Karpas-422 (cell line): ENCODE results near the gene GALNT16. TPM values are rescaled to one million over a fixed set of nuclear protein-coding genes. Genes with fewer than 3 reads are reported as not detected.

Source experiments
- DNase-seq: peaks from one replicate; pipeline ENCODE4 v3.0.0-alpha.2; 2015
- H2AFZ ChIP-seq: fragments of 200-600 bp; sonication (generic); 2 replicates; pipeline ENCODE4 v1.6.1; 2014; ENCODE audit warnings: antibody characterized with exemption, low read length, mixed read lengths
- H3K27ac ChIP-seq: fragments of 200-600 bp; sonication (generic); 2 replicates; pipeline ENCODE4 v1.5.1; 2014; ENCODE audit warnings: mild to moderate bottlenecking, low read length, moderate library complexity
- H3K27me3 ChIP-seq: fragments of 200-600 bp; sonication (generic); 2 replicates; pipeline ENCODE4 v1.6.1; 2014; ENCODE audit warnings: low read length, mixed read lengths
- H3K36me3 ChIP-seq: fragments of 200-600 bp; sonication (generic); 2 replicates; pipeline ENCODE4 v1.6.1; 2014; ENCODE audit warnings: low read length, mixed read lengths; ENCODE audit not compliant: insufficient read depth
- H3K4me1 ChIP-seq: fragments of 200-600 bp; sonication (generic); 2 replicates; pipeline ENCODE4 v1.6.1; 2014; ENCODE audit warnings: mild to moderate bottlenecking, low read length, mixed read lengths
- H3K4me2 ChIP-seq: fragments of 200-600 bp; sonication (generic); 2 replicates; pipeline ENCODE4 v1.6.1; 2014; ENCODE audit warnings: low read length, low read depth, mild to moderate bottlenecking; ENCODE audit not compliant: poor library complexity, severe bottlenecking
- H3K4me3 ChIP-seq: fragments of 200-600 bp; sonication (generic); 2 replicates; pipeline ENCODE4 v1.5.1; 2014; ENCODE audit warnings: mild to moderate bottlenecking, antibody characterized with exemption, low read length, mixed read lengths
- H3K79me2 ChIP-seq: fragments of 200-600 bp; sonication (generic); 2 replicates; pipeline ENCODE4 v1.6.1; 2014; ENCODE audit warnings: mild to moderate bottlenecking, low read length, mixed read lengths
- H3K9ac ChIP-seq: fragments of 200-600 bp; sonication (generic); 2 replicates; pipeline ENCODE4 v1.6.0; 2014; ENCODE audit warnings: low read length
- H3K9me2 ChIP-seq: fragments of 200-600 bp; sonication (generic), shearing (Covaris generic); replicated peaks from 2 replicates; pipeline ENCODE4 v1.6.0; 2014; ENCODE audit warnings: mild to moderate bottlenecking, low read length, moderate library complexity; ENCODE audit not compliant: insufficient read depth
- H3K9me3 ChIP-seq: fragments of 300-700, 200-600 bp; sonication (generic); 2 replicates; pipeline ENCODE4 v1.6.1; 2014; ENCODE audit warnings: low read length, mixed read lengths
- H4K20me1 ChIP-seq: fragments of 200-600 bp; sonication (generic); 2 replicates; pipeline ENCODE4 v1.6.1; 2014; ENCODE audit warnings: mild to moderate bottlenecking, antibody characterized with exemption, low read length, low read depth; ENCODE audit not compliant: insufficient read depth
- total RNA-seq: library from RNA; depleted of rRNA; stranded (reverse); fragments of >200 nt; shearing (Covaris generic); gene quantifications from 2 replicates; pipeline ENCODE4 v1.2.3, GENCODE V29; 2014; ENCODE audit warnings: low replicate concordance

GALNT16 gene
- total RNA-seq, 1 experiment from 2014 or later: 0.15 TPM

DNA sequence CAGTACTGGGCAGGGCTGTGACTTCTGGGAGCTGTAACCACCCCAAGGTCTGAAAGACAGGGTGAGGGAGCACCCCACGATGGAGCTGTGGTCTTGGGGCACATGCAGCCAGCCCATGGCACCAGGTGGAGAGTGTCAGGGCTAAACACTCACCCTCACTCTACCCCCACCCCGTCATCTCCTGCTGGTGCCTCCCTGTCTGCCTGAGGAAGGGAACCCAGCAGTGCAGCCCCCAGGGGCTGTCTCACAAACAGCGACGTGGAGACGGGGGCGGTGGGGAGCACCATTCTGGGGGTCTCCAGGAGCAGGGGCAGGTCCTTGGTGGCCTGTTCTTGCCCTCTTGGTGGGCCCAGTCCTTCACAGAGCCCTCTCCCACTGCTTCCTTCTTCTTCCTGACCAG is 74.6 kb downstream of the GALNT16 start:
- Histone ChIP-seq H3K4me2 (no peak overlapping the region), H4K20me1 (peaks cover 11% of the 10 kb centered on the region; the same call in 1 of the 2 replicates), H3K27ac (no peak overlapping the region), H3K9me2 (no peaks in the 10 kb centered on the region), H3K36me3 (no peaks in the 10 kb centered on the region), H3K4me3 (no peak overlapping the region), H3K9ac (no peak overlapping the region), H2AFZ (no peak overlapping the region), H3K79me2 (no peaks in the 10 kb centered on the region), H3K9me3 (no peaks in the 10 kb centered on the region), H3K27me3 (0 out of 2 replicates have a peak, but pooled peaks cover 3% of the 10 kb centered on the region), H3K4me1 (peaks cover 14% of the 10 kb centered on the region)
- DNase-seq: no peak

DNA sequence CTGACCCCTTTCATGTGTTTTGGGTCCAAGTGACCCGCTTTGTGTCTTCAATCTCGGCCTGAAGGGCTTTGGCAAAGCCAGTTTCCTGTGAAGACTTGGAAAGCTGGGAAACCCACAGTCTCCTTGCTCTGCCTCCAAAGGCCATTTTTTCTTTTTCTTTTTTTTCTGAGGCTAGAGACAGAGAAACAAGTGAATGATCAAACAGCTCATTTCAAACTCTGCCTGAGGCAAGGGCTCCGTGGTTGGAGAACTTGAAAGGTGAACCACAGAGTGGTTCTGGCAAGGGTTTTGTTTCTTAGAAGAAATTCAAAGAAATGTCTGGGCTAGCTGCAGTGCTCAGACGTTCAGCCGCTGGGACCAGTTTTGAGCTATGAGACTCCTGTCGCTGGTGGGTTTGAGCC is 75.4 kb downstream of the GALNT16 start:
- Histone ChIP-seq H3K27me3 (0 out of 2 replicates have a peak, but pooled peaks cover 3% of the 10 kb centered on the region), H3K27ac (no peak overlapping the region), H3K9ac (no peak overlapping the region), H3K4me3 (no peak overlapping the region), H3K4me2 (no peak overlapping the region), H3K36me3 (no peaks in the 10 kb centered on the region), H3K4me1 (peaks cover 22% of the 10 kb centered on the region), H3K79me2 (no peaks in the 10 kb centered on the region), H2AFZ (no peak overlapping the region), H3K9me2 (no peaks in the 10 kb centered on the region), H4K20me1 (peaks cover 11% of the 10 kb centered on the region; the same call in 1 of the 2 replicates), H3K9me3 (no peaks in the 10 kb centered on the region)
- DNase-seq: no peak

DNA sequence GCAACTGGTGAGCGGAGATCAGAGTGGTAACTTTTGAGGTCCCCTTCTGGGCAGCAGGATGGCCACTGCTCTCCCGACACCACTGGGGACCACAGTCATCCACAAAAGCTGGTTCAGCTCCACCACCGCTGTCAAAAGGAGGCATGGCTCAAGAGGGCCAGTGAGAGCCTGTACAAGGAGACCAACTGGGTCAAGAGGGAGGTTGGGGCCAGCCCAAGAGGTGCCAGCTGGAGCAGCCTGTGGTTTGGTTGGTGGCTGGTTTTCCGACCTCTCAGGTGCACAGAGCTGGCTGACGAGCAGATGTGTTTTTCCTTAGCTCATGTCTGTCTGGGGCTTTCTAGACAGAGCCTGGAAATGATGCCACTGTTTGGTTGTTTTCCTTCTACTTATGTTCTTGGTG is 78.0 kb downstream of the GALNT16 start:
- Histone ChIP-seq H3K4me2 (no peak overlapping the region), H4K20me1 (peaks cover 11% of the 10 kb centered on the region; the same call in 1 of the 2 replicates), H3K27ac (no peak overlapping the region), H3K27me3 (0 out of 2 replicates have a peak, but pooled peaks cover 3% of the 10 kb centered on the region), H3K36me3 (no peaks in the 10 kb centered on the region), H3K4me3 (no peak overlapping the region), H3K9ac (no peak overlapping the region), H3K9me2 (no peaks in the 10 kb centered on the region), H3K9me3 (no peaks in the 10 kb centered on the region), H3K4me1 (peaks cover 29% of the 10 kb centered on the region), H2AFZ (no peak overlapping the region), H3K79me2 (no peaks in the 10 kb centered on the region)
- DNase-seq: no peak

DNA sequence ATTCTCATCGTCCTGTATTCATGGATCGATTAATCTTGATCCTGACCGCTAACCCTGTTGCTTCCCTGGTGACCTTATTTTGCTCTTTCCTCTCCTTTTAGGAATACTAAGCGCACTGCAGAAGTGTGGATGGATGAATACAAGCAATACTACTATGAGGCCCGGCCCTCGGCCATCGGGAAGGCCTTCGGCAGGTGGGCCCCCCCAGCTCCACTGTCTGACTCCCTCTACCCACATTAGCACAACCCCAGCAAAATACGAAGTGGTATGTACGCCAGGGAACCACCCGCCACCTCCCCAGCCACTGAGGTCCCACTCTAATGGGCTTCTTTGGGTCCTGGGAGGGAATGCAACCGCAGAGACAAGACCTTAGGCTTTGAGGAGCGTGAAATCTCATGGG is 79.5 kb downstream of the GALNT16 start:
- no peaks in the 10 kb centered on the region for H3K36me3 ChIP-seq
- no peaks in the 10 kb centered on the region for H3K79me2 ChIP-seq
- no peak overlapping the region for H3K27ac ChIP-seq
- H3K4me1 ChIP-seq: peaks cover 29% of the 10 kb centered on the region
- H4K20me1 ChIP-seq: peaks cover 11% of the 10 kb centered on the region; the same call in 1 of the 2 replicates
- no peaks in the 10 kb centered on the region for H3K9me3 ChIP-seq
- H3K4me2 ChIP-seq: peak overlapping the region; percentile 43
- H3K9ac ChIP-seq: no peak overlapping the region
- H3K27me3 ChIP-seq: 0 out of 2 replicates have a peak, but pooled peaks cover 3% of the 10 kb centered on the region
- no peak overlapping the region for H2AFZ ChIP-seq
- no peaks in the 10 kb centered on the region for H3K9me2 ChIP-seq
- no peak for DNase-seq
- H3K4me3 ChIP-seq: no peak overlapping the region

DNA sequence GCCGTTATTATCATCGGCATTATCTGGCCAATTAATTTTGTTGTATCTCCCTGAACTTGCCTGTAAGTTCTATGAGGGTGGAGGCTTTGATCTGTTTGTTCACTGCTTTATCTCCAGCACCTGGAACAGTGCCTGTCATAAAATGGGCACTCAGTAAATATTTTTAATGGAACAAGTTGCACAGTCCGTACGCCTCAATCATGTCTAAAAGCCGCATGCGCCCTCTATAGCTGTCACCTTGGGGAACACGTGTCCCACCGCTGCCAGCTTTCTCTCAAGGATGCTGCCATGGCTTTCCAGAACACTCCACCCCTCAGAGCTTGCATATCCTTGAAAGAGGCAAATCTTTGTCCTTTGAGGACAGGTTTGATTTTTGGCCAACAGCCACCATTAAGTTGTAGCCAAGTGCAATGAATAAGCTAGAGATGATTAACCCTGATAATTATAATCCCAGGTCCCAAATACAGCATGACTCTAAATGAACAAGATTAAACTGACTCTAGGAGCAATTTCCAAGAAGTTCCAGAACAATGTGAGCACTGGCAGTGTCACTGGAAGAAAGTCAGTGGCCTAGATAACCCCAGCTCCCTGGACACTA is 83.1 kb downstream of the GALNT16 start:
- Histone ChIP-seq H3K4me2 (no peak overlapping the region), H3K27me3 (no peaks in the 10 kb centered on the region), H3K36me3 (no peaks in the 10 kb centered on the region), H3K9me2 (no peaks in the 10 kb centered on the region), H3K27ac (no peak overlapping the region), H3K79me2 (no peaks in the 10 kb centered on the region), H3K4me3 (no peak overlapping the region), H3K9me3 (no peaks in the 10 kb centered on the region), H3K9ac (no peak overlapping the region), H4K20me1 (0 out of 2 replicates have a peak, but pooled peaks cover 8% of the 10 kb centered on the region), H3K4me1 (peaks cover 19% of the 10 kb centered on the region), H2AFZ (no peak overlapping the region)
- DNase-seq: no peak

DNA sequence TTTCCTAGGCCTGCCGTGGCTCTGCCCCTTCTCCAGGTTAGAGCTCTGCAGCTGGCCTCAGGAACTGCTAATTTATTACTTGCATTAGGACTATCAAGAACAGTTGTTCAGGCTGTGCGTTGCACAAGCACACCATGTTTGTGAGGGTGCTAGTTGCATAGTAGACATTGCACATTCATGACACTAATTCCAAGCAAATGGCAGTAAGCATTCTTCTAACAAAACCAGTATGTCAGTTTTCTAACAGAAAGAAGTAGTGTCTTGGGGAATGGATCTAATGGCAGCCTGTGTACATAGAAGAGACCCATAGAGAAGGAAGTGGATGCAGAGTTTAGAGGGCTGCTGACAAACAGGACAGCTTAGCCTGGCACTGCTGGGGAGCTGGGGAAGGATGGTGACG is 84.2 kb downstream of the GALNT16 start:
- H3K27ac ChIP-seq: no peak overlapping the region

DNA sequence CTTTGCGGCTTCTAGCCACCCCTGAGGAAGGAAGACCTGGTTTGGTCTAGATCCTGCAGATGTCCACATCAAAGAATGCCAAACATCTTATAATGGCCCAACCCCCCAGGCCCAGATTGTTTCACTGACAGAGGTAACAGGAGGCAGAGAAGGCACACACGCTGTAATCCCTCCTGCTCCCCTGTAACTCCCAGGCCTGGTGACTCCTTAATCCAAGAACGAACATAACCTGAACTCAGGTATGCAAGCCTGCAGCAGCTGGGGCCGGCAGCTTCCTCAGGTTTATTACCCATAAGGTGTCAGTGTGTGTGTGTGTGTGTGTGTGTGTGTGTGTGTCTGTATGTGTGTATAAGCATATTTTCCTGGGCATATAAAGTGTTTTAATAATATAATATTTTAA is 85.4 kb downstream of the GALNT16 start:
- Histone ChIP-seq H3K4me1 (peaks cover 7% of the 10 kb centered on the region), H3K9ac (no peak overlapping the region), H3K9me2 (no peaks in the 10 kb centered on the region), H4K20me1 (no peaks in the 10 kb centered on the region), H3K9me3 (no peaks in the 10 kb centered on the region), H3K4me2 (no peak overlapping the region), H2AFZ (no peak overlapping the region), H3K27ac (no peak overlapping the region), H3K36me3 (no peaks in the 10 kb centered on the region), H3K79me2 (no peaks in the 10 kb centered on the region), H3K27me3 (no peaks in the 10 kb centered on the region), H3K4me3 (no peak overlapping the region)
- no peak for DNase-seq

More for the DNA sequence above, 84.2 kb downstream of the GALNT16 start:
- Histone ChIP-seq H3K9me3 (no peaks in the 10 kb centered on the region), H3K9ac (no peak overlapping the region), H3K27me3 (no peaks in the 10 kb centered on the region), H3K79me2 (no peaks in the 10 kb centered on the region), H2AFZ (no peak overlapping the region), H3K4me1 (peaks cover 19% of the 10 kb centered on the region), H4K20me1 (0 out of 2 replicates have a peak, but pooled peaks cover 5% of the 10 kb centered on the region), H3K4me3 (no peak overlapping the region), H3K4me2 (no peak overlapping the region), H3K36me3 (no peaks in the 10 kb centered on the region), H3K9me2 (no peaks in the 10 kb centered on the region)
- no peak for DNase-seq

DNA sequence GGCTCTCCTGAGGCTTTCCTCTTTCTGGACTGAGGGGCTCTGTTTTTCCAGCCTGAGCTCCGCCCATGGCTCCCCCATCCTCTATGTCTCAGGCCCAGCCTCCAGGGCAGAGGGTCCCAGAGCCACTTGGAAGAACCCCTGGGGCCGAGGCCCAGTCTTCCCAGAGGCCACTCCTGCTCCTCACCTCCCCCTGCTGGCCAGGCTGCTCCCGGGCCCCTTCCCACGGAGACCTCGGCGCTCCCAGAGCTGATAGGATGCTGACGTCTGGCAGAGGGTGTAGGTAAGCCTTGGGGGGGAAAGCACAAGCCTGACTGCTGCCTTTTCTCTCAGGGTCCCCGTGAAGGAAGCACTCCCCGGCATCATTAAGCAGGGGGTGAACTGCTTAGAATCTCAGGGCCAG is 86.8 kb downstream of the GALNT16 start:
- no peaks in the 10 kb centered on the region for H4K20me1 ChIP-seq
- H3K9me3 ChIP-seq: no peaks in the 10 kb centered on the region
- no peaks in the 10 kb centered on the region for H3K9me2 ChIP-seq
- no peaks in the 10 kb centered on the region for H3K36me3 ChIP-seq
- peak; percentile 70 for DNase-seq
- no peak overlapping the region for H3K4me3 ChIP-seq
- peaks cover 4% of the 10 kb centered on the region; the same call in 1 of the 2 replicates for H3K4me1 ChIP-seq
- no peaks in the 10 kb centered on the region for H3K27me3 ChIP-seq
- no peak overlapping the region for H3K27ac ChIP-seq
- H3K79me2 ChIP-seq: no peaks in the 10 kb centered on the region
- H2AFZ ChIP-seq: no peak overlapping the region
- no peak overlapping the region for H3K9ac ChIP-seq
- H3K4me2 ChIP-seq: no peak overlapping the region
